HEK293 (cell line): ENCODE data around the gene ZNF286A.

Source experiments
- CTCF ChIA-PET: fragments of 350-600 bp; formaldehyde crosslinking; extraction: SDS; loops from one replicate; lab custom pipeline; 2021; ENCODE audit warnings: antibody characterized with exemption; lab: Yijun Ruan, JAX
- POLR2A ChIA-PET: fragments of 300-600 bp; formaldehyde crosslinking; extraction: SDS; loops from one replicate; lab custom pipeline; 2020; ENCODE audit warnings: antibody characterized with exemption, inconsistent platforms; lab: Yijun Ruan, JAX
- H3K27ac ChIP-seq: fragments of 200-500 bp; sonication (Bioruptor generic); 2 replicates; pipeline ENCODE4 v1.5.1; 2014; ENCODE audit warnings: low read depth, low read length, control low read depth, inconsistent platforms; ENCODE audit errors: extremely low read depth
- H3K36me3 ChIP-seq, 2 experiments: fragments of 200-500 bp in 1 of 2; sonication (Bioruptor generic) in 1 of 2; 1 replicate in 1 of 2; 2 replicates in 1 of 2; pipeline ENCODE4 v1.5.1; 2014 to 2017; ENCODE audit warnings: inconsistent platforms in 2 of 2, low read length in 2 of 2; ENCODE audit not compliant: control insufficient read depth in 2 of 2, insufficient read depth in 1 of 2
- H3K4me1 ChIP-seq: fragments of 200-500 bp; sonication (Bioruptor generic); 2 replicates; pipeline ENCODE4 v1.5.1; 2014; ENCODE audit warnings: mild to moderate bottlenecking, low read length, inconsistent platforms; ENCODE audit not compliant: control insufficient read depth, insufficient read depth
- H3K4me3 ChIP-seq: 2 replicates; pipeline ENCODE4 v1.5.1; 2011; ENCODE audit warnings: low read depth, mild to moderate bottlenecking, control low read depth, low read length, moderate library complexity
- H3K9me3 ChIP-seq: fragments of 200-500 bp; sonication (Bioruptor generic); 2 replicates; pipeline ENCODE4 v1.5.1; 2014; ENCODE audit warnings: low read depth, low read length, inconsistent platforms; ENCODE audit not compliant: control insufficient read depth, insufficient read depth
- GFI1B ChIP-seq: fragments of 450-650 bp; formaldehyde crosslinking; IDR thresholded peaks from 2 replicates; pipeline ENCODE4 v1.5.1; 2016; ENCODE audit warnings: missing biosample characterization, missing genetic modification characterization
- IKZF3 ChIP-seq: fragments of 450-650 bp; IDR thresholded peaks from 2 replicates; pipeline ENCODE4 v1.5.0; 2018; ENCODE audit warnings: missing biosample characterization, mild to moderate bottlenecking, missing genetic modification characterization, moderate library complexity
- KLF9 ChIP-seq: fragments of 450-650 bp; formaldehyde crosslinking; IDR thresholded peaks from 2 replicates; pipeline ENCODE4 v1.5.1; 2016; ENCODE audit warnings: missing biosample characterization, missing genetic modification characterization, low read depth
- OSR2 ChIP-seq: fragments of 450-650 bp; formaldehyde crosslinking; IDR thresholded peaks from 2 replicates; pipeline ENCODE4 v1.5.1; 2016; ENCODE audit warnings: missing biosample characterization, missing genetic modification characterization
- OVOL3 ChIP-seq: fragments of 450-650 bp; formaldehyde crosslinking; IDR thresholded peaks from 2 replicates; pipeline ENCODE4 v1.5.1; 2016; ENCODE audit warnings: missing biosample characterization, missing genetic modification characterization
- SP7 ChIP-seq: fragments of 450-650 bp; formaldehyde crosslinking; IDR thresholded peaks from 2 replicates; pipeline ENCODE4 v1.5.1; 2016; ENCODE audit warnings: missing biosample characterization, missing genetic modification characterization
- YY1 ChIP-seq: fragments of 450-650 bp; formaldehyde crosslinking; IDR thresholded peaks from 2 replicates; pipeline ENCODE4 v1.5.1; 2018; ENCODE audit warnings: missing biosample characterization, missing genetic modification characterization
- ZBTB1 ChIP-seq: fragments of 450-650 bp; formaldehyde crosslinking; IDR thresholded peaks from 2 replicates; pipeline ENCODE4 v1.5.1; 2016; ENCODE audit warnings: missing biosample characterization, missing genetic modification characterization
- ZBTB48 ChIP-seq: fragments of 450-650 bp; formaldehyde crosslinking; IDR thresholded peaks from 2 replicates; pipeline ENCODE4 v1.5.1; 2016; ENCODE audit warnings: missing biosample characterization, missing genetic modification characterization
- ZBTB8A ChIP-seq: fragments of 450-650 bp; formaldehyde crosslinking; IDR thresholded peaks from 2 replicates; pipeline ENCODE4 v1.5.1; 2016; ENCODE audit warnings: missing biosample characterization, missing genetic modification characterization
- ZFP41 ChIP-seq: fragments of 450-650 bp; formaldehyde crosslinking; IDR thresholded peaks from 2 replicates; pipeline ENCODE4 v1.5.1; 2016; ENCODE audit warnings: missing biosample characterization, missing genetic modification characterization, borderline replicate concordance
- ZNF133 ChIP-seq: fragments of 450-650 bp; formaldehyde crosslinking; IDR thresholded peaks from 2 replicates; pipeline ENCODE4 v1.5.1; 2016; ENCODE audit warnings: missing biosample characterization, missing genetic modification characterization
- ZNF155 ChIP-seq: fragments of 450-650 bp; formaldehyde crosslinking; IDR thresholded peaks from 2 replicates; pipeline ENCODE4 v1.5.1; 2016; ENCODE audit warnings: missing biosample characterization, missing genetic modification characterization
- ZNF221 ChIP-seq: fragments of 450-650 bp; formaldehyde crosslinking; IDR thresholded peaks from 2 replicates; pipeline ENCODE4 v1.5.1; 2017; ENCODE audit warnings: missing biosample characterization, missing genetic modification characterization, borderline replicate concordance
- ZNF366 ChIP-seq: fragments of 450-650 bp; formaldehyde crosslinking; conservative IDR thresholded peaks from 2 replicates; pipeline ENCODE4 v1.5.1; 2016; ENCODE audit warnings: missing biosample characterization, missing genetic modification characterization
- ZNF394 ChIP-seq: fragments of 450-650 bp; formaldehyde crosslinking; IDR thresholded peaks from 2 replicates; pipeline ENCODE4 v1.5.1; 2016; ENCODE audit warnings: missing biosample characterization, missing genetic modification characterization, mild to moderate bottlenecking, moderate library complexity, borderline replicate concordance
- ZNF529 ChIP-seq: fragments of 450-650 bp; formaldehyde crosslinking; IDR thresholded peaks from 2 replicates; pipeline ENCODE4 v1.5.1; 2017; ENCODE audit warnings: missing genetic modification characterization, missing biosample characterization; ENCODE audit not compliant: insufficient replicate concordance
- ZNF677 ChIP-seq: fragments of 450-650 bp; IDR thresholded peaks from 2 replicates; pipeline ENCODE4 v1.5.0; 2018; ENCODE audit warnings: missing biosample characterization, mild to moderate bottlenecking, missing genetic modification characterization, moderate library complexity
- ZNF747 ChIP-seq: fragments of 450-650 bp; formaldehyde crosslinking; IDR thresholded peaks from 2 replicates; pipeline ENCODE4 v1.5.1; 2016; ENCODE audit warnings: missing biosample characterization, missing genetic modification characterization
- ZNF776 ChIP-seq: fragments of 450-650 bp; formaldehyde crosslinking; IDR thresholded peaks from 2 replicates; pipeline ENCODE4 v1.5.0; 2017; ENCODE audit warnings: missing biosample characterization, missing genetic modification characterization, borderline replicate concordance
- ZNF785 ChIP-seq: fragments of 450-650 bp; formaldehyde crosslinking; IDR thresholded peaks from 2 replicates; pipeline ENCODE4 v1.5.1; 2016; ENCODE audit warnings: missing biosample characterization, missing genetic modification characterization
- TF ChIP-seq, protein P1 (sequence below): fragments of 450-650 bp; formaldehyde crosslinking; IDR thresholded peaks from 2 replicates; pipeline ENCODE4 v1.5.1; 2016; ENCODE audit warnings: missing biosample characterization, missing genetic modification characterization, low read depth
- TF ChIP-seq, protein P2 (sequence below): fragments of 450-650 bp; formaldehyde crosslinking; IDR thresholded peaks from 2 replicates; pipeline ENCODE4 v1.5.1; 2016; ENCODE audit warnings: missing biosample characterization, missing genetic modification characterization
- TF ChIP-seq, protein P3 (sequence below): fragments of 450-650 bp; formaldehyde crosslinking; IDR thresholded peaks from 2 replicates; pipeline ENCODE4 v1.5.1; 2016; ENCODE audit warnings: missing biosample characterization, missing genetic modification characterization
- TF ChIP-seq, protein P4 (sequence below): fragments of 450-650 bp; formaldehyde crosslinking; IDR thresholded peaks from 2 replicates; pipeline ENCODE4 v1.5.1; 2016; ENCODE audit warnings: missing biosample characterization, missing genetic modification characterization
- TF ChIP-seq, protein P5 (sequence below): fragments of 450-650 bp; formaldehyde crosslinking; IDR thresholded peaks from 2 replicates; pipeline ENCODE4 v1.5.1; 2016; ENCODE audit warnings: missing biosample characterization, missing genetic modification characterization

The ZNF286A gene

DNA sequence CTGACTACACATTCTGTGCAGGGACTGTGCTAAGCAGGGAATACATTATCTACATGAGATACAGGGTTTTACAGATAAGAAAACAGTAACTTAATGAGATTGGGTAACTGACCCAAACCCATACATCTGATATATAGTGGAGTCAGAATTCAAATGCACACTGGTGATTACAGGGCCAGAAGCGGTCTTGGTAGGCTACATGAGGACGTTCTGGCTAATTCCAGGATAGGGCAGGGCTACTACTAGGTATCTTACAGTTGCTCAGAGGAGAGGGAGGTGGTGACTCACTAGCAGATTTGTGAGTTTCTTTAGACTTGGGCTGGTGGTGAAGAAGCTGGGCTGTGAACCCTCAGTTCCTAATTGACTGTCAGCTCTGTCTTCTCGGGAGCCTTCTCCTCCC is 36.9 kb upstream of the ZNF286A start (continued):
- TF ChIP-seq, protein P1, sequence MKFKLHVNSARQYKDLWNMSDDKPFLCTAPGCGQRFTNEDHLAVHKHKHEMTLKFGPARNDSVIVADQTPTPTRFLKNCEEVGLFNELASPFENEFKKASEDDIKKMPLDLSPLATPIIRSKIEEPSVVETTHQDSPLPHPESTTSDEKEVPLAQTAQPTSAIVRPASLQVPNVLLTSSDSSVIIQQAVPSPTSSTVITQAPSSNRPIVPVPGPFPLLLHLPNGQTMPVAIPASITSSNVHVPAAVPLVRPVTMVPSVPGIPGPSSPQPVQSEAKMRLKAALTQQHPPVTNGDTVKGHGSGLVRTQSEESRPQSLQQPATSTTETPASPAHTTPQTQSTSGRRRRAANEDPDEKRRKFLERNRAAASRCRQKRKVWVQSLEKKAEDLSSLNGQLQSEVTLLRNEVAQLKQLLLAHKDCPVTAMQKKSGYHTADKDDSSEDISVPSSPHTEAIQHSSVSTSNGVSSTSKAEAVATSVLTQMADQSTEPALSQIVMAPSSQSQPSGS: no peak
- TF ChIP-seq ZBTB8A (tag by site-specific recombination): no peak
- TF ChIP-seq, protein P2, sequence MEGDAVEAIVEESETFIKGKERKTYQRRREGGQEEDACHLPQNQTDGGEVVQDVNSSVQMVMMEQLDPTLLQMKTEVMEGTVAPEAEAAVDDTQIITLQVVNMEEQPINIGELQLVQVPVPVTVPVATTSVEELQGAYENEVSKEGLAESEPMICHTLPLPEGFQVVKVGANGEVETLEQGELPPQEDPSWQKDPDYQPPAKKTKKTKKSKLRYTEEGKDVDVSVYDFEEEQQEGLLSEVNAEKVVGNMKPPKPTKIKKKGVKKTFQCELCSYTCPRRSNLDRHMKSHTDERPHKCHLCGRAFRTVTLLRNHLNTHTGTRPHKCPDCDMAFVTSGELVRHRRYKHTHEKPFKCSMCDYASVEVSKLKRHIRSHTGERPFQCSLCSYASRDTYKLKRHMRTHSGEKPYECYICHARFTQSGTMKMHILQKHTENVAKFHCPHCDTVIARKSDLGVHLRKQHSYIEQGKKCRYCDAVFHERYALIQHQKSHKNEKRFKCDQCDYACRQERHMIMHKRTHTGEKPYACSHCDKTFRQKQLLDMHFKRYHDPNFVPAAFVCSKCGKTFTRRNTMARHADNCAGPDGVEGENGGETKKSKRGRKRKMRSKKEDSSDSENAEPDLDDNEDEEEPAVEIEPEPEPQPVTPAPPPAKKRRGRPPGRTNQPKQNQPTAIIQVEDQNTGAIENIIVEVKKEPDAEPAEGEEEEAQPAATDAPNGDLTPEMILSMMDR (tag by site-specific recombination): no peak
- TF ChIP-seq OVOL3 (tag by site-specific recombination): no peak
- no peak for TF ChIP-seq IKZF3 (tag by site-specific recombination)
- no peak for TF ChIP-seq ZNF785 (tag by site-specific recombination)
- no peak for TF ChIP-seq ZNF776 (tag by site-specific recombination)
- no peak for TF ChIP-seq OSR2 (tag by site-specific recombination)
- no peak for TF ChIP-seq ZNF677 (tag by site-specific recombination)
- no peak for TF ChIP-seq ZNF133 (tag by site-specific recombination)

DNA sequence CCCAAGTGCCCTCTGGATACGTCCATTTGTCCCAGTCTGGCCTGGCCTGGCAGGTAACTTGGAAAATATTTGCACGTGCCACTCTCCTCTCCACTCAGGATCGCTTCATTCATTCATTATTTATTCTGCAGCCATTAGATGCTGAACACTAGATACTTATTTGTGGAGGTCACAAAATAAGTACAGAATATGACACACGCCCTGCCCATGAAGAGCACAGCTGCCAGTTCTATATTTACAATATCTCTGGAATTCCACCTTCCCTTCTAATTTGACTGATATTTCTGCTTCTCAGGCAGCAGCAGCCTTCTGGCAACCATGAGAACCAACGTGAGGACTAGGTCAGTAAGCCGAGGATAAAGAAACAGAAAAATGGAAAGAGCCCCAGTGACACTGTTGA is 36.4 kb upstream of the ZNF286A start:
- no peak overlapping the region for H3K27ac ChIP-seq
- CTCF ChIA-PET: no interaction called here
- H3K4me3 ChIP-seq: no peak overlapping the region
- H3K36me3 ChIP-seq: peaks cover 8 to 61% of the 10 kb centered on the region in 2 experiments
- no peaks in the 10 kb centered on the region for H3K9me3 ChIP-seq
- POLR2A ChIA-PET: interaction anchor here (0.6 kb wide), 1 partner anchor 15 kb away, joined by 3 read pairs; no protein-coding TSS in a partner anchor
- no peaks in the 10 kb centered on the region for H3K4me1 ChIP-seq
- TF ChIP-seq ZNF221 (tag by site-specific recombination): no peak
- TF ChIP-seq SP7: no peak
- no peak for TF ChIP-seq ZNF529 (tag by site-specific recombination)
- no peak for TF ChIP-seq ZBTB1 (tag by site-specific recombination)
- TF ChIP-seq ZNF366 (tag by site-specific recombination): no peak
- TF ChIP-seq, protein P3, sequence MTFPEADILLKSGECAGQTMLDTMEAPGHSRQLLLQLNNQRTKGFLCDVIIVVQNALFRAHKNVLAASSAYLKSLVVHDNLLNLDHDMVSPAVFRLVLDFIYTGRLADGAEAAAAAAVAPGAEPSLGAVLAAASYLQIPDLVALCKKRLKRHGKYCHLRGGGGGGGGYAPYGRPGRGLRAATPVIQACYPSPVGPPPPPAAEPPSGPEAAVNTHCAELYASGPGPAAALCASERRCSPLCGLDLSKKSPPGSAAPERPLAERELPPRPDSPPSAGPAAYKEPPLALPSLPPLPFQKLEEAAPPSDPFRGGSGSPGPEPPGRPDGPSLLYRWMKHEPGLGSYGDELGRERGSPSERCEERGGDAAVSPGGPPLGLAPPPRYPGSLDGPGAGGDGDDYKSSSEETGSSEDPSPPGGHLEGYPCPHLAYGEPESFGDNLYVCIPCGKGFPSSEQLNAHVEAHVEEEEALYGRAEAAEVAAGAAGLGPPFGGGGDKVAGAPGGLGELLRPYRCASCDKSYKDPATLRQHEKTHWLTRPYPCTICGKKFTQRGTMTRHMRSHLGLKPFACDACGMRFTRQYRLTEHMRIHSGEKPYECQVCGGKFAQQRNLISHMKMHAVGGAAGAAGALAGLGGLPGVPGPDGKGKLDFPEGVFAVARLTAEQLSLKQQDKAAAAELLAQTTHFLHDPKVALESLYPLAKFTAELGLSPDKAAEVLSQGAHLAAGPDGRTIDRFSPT (tag by site-specific recombination): no peak
- TF ChIP-seq, protein P2 (tag by site-specific recombination): no peak
- TF ChIP-seq YY1 (tag by site-specific recombination): no peak
- no peak for TF ChIP-seq ZNF394
- TF ChIP-seq, protein P4, sequence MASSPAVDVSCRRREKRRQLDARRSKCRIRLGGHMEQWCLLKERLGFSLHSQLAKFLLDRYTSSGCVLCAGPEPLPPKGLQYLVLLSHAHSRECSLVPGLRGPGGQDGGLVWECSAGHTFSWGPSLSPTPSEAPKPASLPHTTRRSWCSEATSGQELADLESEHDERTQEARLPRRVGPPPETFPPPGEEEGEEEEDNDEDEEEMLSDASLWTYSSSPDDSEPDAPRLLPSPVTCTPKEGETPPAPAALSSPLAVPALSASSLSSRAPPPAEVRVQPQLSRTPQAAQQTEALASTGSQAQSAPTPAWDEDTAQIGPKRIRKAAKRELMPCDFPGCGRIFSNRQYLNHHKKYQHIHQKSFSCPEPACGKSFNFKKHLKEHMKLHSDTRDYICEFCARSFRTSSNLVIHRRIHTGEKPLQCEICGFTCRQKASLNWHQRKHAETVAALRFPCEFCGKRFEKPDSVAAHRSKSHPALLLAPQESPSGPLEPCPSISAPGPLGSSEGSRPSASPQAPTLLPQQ: no peak
- no peak for TF ChIP-seq ZNF747
- no peak for TF ChIP-seq ZBTB48 (tag by site-specific recombination)
- no peak for TF ChIP-seq GFI1B
- TF ChIP-seq ZNF155: no peak
- no peak for TF ChIP-seq ZFP41 (tag by site-specific recombination)
- no peak for TF ChIP-seq KLF9 (tag by site-specific recombination)
- TF ChIP-seq, protein P5, sequence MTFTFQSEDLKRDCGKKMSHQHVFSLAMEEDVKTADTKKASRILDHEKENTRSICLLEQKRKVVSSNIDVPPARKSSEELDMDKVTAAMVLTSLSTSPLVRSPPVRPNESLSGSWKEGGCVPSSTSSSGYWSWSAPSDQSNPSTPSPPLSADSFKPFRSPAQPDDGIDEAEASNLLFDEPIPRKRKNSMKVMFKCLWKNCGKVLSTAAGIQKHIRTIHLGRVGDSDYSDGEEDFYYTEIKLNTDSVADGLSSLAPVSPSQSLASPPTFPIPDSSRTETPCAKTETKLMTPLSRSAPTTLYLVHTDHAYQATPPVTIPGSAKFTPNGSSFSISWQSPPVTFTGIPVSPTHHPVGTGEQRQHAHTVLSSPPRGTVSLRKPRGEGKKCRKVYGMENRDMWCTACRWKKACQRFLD: no peak
